DND-41 (cell line): ENCODE results near the gene GLRB.

Experiments used
- EZH2 ChIP-seq: IDR thresholded peaks from 3 replicates; pipeline ENCODE4 v1.6.1; 2012; ENCODE audit warnings: borderline replicate concordance, low read depth, mild to moderate bottlenecking, moderate library complexity, low read length, inconsistent platforms; ENCODE audit not compliant: severe bottlenecking
- TF ChIP-seq, protein P1 (sequence below): IDR thresholded peaks from 2 replicates; pipeline ENCODE4 v1.5.1; 2012; ENCODE audit warnings: borderline replicate concordance, low read length, moderate library complexity, mild to moderate bottlenecking; ENCODE audit not compliant: poor library complexity, severe bottlenecking; ENCODE audit errors: extremely low read depth

DNA sequence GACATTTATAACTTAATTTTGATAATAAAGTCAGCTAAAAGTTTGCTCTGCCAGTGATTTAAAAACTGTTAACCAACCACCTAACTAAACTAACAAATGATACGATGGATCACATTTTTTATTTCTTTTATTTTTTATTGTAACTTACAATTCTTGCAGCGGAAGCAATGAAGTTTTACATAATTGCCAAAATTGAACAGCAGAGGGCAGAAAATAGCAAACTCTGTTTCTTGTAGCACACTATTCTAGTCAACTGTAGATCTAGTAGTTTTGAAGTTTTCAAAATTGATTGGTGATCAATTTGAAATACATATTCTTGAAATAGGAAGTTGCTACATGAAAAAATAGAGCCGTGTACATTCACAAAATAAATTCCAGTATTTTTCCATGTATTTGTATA lies 141.8 kb downstream of the GLRB start:
- TF ChIP-seq, protein P1, sequence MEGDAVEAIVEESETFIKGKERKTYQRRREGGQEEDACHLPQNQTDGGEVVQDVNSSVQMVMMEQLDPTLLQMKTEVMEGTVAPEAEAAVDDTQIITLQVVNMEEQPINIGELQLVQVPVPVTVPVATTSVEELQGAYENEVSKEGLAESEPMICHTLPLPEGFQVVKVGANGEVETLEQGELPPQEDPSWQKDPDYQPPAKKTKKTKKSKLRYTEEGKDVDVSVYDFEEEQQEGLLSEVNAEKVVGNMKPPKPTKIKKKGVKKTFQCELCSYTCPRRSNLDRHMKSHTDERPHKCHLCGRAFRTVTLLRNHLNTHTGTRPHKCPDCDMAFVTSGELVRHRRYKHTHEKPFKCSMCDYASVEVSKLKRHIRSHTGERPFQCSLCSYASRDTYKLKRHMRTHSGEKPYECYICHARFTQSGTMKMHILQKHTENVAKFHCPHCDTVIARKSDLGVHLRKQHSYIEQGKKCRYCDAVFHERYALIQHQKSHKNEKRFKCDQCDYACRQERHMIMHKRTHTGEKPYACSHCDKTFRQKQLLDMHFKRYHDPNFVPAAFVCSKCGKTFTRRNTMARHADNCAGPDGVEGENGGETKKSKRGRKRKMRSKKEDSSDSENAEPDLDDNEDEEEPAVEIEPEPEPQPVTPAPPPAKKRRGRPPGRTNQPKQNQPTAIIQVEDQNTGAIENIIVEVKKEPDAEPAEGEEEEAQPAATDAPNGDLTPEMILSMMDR, result no peak
- no peak for TF ChIP-seq EZH2
